Measurements from ENCODE around the gene MRPL10.
A peak's percentile ranks its signal among the peaks of the same experiment; 100 is the strongest.

Gene MRPL10

GRCh38 chr17:47831003-47831933, at the start of gene MRPL10, which contains the start of gene LRRC46:
TSS of gene MRPL10 (minus strand) at chr17:47831541. CDS start at chr17:47831511, 30 bp downstream.
TSS of gene LRRC46 (plus strand) at chr17:47831670. CDS start at chr17:47831990, 320 bp downstream.
- DNase-seq (ENCODE audit: low read depth, low spot score) = peak; percentile 78

GRCh38 chr17:47879776-47880454, 48.6 kb upstream of the MRPL10 start:
- DNase-seq (ENCODE audit: low read depth, low spot score) = no peak

GRCh38 chr17:47879028-47879585, 47.8 kb upstream of the MRPL10 start:
- DNase-seq (ENCODE audit: low read depth, low spot score) = no peak

- DNase-seq (ENCODE audit: low read depth, low spot score) = no peak
Measured at GRCh38 chr17:47878203-47879027, 47.1 kb upstream of the MRPL10 start.

GRCh38 chr17:47877368-47878034, 46.2 kb upstream of the MRPL10 start:
- DNase-seq (ENCODE audit: low read depth, low spot score) = no peak

- no peak for DNase-seq (ENCODE audit: low read depth, low spot score)
Measured at GRCh38 chr17:47875011-47875985, 44.0 kb upstream of the MRPL10 start.

- no peak for DNase-seq (ENCODE audit: low read depth, low spot score)
Measured at GRCh38 chr17:47873200-47874090, 42.1 kb upstream of the MRPL10 start.

GRCh38 chr17:47872651-47873161, 41.4 kb upstream of the MRPL10 start:
- DNase-seq (ENCODE audit: low read depth, low spot score) = no peak

GRCh38 chr17:47872019-47872650, 40.8 kb upstream of the MRPL10 start:
- no peak for DNase-seq (ENCODE audit: low read depth, low spot score)

GRCh38 chr17:47871048-47871447, 39.7 kb upstream of the MRPL10 start:
- DNase-seq (ENCODE audit: low read depth, low spot score) = no peak

- DNase-seq (ENCODE audit: low read depth, low spot score) = no peak
Measured at GRCh38 chr17:47870056-47870455, 38.7 kb upstream of the MRPL10 start.

GRCh38 chr17:47869114-47869513, 37.8 kb upstream of the MRPL10 start:
- DNase-seq (ENCODE audit: low read depth, low spot score) = no peak

GRCh38 chr17:47867813-47868533, 36.6 kb upstream of the MRPL10 start:
- DNase-seq (ENCODE audit: low read depth, low spot score) = no peak

- no peak for DNase-seq (ENCODE audit: low read depth, low spot score)
Measured at GRCh38 chr17:47866941-47867340, 35.6 kb upstream of the MRPL10 start.

GRCh38 chr17:47864791-47865216, 33.5 kb upstream of the MRPL10 start:
- DNase-seq (ENCODE audit: low read depth, low spot score) = no peak

- DNase-seq (ENCODE audit: low read depth, low spot score) = no peak
Measured at GRCh38 chr17:47862621-47863440, 31.5 kb upstream of the MRPL10 start.

Data from activated naive CD8-positive, alpha-beta T cell treated with anti-CD3 and anti-CD28 coated beads, Interleukin-2, amount 50 U/mL, for 16 hours (primary cell).